ENCODE data around the gene RAB31. TPM values are rescaled to one million over a fixed set of nuclear protein-coding genes. Genes with fewer than 3 reads are reported as not detected.

Gene RAB31
- total and polyA plus RNA-seq, 2 experiments from 2014 or later = 26.0 to 81.8 TPM

DNA sequence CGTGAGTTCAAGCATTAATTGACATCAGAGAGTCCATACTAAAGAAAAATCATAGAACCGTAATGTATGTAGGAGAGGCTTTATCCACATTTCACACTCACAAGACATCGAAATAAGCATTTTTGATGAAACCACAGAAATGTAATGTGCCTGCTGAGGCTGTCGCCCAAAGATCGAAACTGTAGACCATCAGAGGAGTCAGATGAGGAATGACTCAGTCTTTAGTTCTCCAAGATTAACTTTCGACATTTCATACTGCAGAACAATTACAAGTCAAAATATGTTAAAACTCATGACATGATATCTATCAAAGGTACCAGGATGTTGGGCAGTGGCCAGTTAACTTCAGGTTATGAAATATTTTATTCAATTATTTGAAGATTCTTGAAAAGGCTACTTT is 79.6 kb downstream of the RAB31 start:
- no peak for DNase-seq (ENCODE audit: low spot score)
- no peak overlapping the region for H3K4me2 ChIP-seq
- no peak overlapping the region for H3K27ac ChIP-seq
- H3K4me1 ChIP-seq (ENCODE audit: insufficient read depth) = no peaks in the 10 kb centered on the region
- no peaks in the 10 kb centered on the region for H4K20me1 ChIP-seq (ENCODE audit: insufficient read depth, poor library complexity, severe bottlenecking)
- 96% methylated on average over 6 of the region's 6 CpGs for WGBS (ENCODE audit: low lambda C conversion rate, missing lambda C conversion rate)
- no peaks in the 10 kb centered on the region for H3K27me3 ChIP-seq
- H3K9me2 ChIP-seq (replicated peaks; ENCODE audit: insufficient read depth) = no peaks in the 10 kb centered on the region
- H3K9me3 ChIP-seq (ENCODE audit: low read depth) = no peaks in the 10 kb centered on the region
- no peaks in the 10 kb centered on the region for H3K36me3 ChIP-seq (replicated peaks; ENCODE audit: insufficient read depth, low read depth)
- TF ChIP-seq CTCF (IDR thresholded peaks at IDR 0.05; ENCODE audit: poor library complexity) (no peak), EZH2 (IDR thresholded peaks at IDR 0.05; ENCODE audit: borderline replicate concordance) (no peak), EZH2phosphoT487 (IDR thresholded peaks at IDR 0.05; ENCODE audit: low read depth, severe bottlenecking, unreplicated experiment) (no peak)
- H3K79me2 ChIP-seq = no peaks in the 10 kb centered on the region
- no peak overlapping the region for H3K4me3 ChIP-seq
- no peak overlapping the region for H2AFZ ChIP-seq

DNA sequence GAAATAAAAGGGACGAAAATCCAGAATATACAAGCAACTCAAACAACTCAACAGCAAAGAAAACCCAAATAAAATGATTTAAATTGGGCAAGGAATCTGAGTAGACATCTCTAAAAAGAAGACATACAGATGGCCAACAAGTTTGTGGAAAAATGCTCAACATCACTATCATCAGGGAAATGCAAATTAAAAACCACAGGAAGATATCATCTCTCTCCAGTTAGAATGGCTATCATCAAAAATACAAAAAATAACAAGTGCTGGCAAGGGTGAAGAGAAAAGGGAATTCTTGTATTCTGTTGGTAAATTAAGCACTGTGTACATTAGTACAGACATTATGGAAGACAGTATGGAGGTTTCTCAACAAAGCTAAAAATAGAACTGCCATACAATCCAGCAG is 80.0 kb downstream of the RAB31 start:
- Histone ChIP-seq H2AFZ (no peak overlapping the region), H3K9me3 (ENCODE audit: low read depth) (no peaks in the 10 kb centered on the region), H3K36me3 (replicated peaks; ENCODE audit: insufficient read depth, low read depth) (no peaks in the 10 kb centered on the region), H3K4me3 (no peak overlapping the region), H3K4me1 (ENCODE audit: insufficient read depth) (no peaks in the 10 kb centered on the region), H3K4me2 (no peak overlapping the region), H3K79me2 (no peaks in the 10 kb centered on the region), H3K27ac (no peak overlapping the region), H4K20me1 (ENCODE audit: insufficient read depth, poor library complexity, severe bottlenecking) (no peaks in the 10 kb centered on the region), H3K9me2 (replicated peaks; ENCODE audit: insufficient read depth) (no peaks in the 10 kb centered on the region), H3K27me3 (no peaks in the 10 kb centered on the region)
- TF ChIP-seq CTCF (IDR thresholded peaks at IDR 0.05; ENCODE audit: poor library complexity) (no peak), EZH2phosphoT487 (IDR thresholded peaks at IDR 0.05; ENCODE audit: low read depth, severe bottlenecking, unreplicated experiment) (no peak), EZH2 (IDR thresholded peaks at IDR 0.05; ENCODE audit: borderline replicate concordance) (no peak)
- 94% methylated on average over 1 of the region's 1 CpG for WGBS (ENCODE audit: low lambda C conversion rate, missing lambda C conversion rate)
- DNase-seq (ENCODE audit: low spot score) = no peak

DNA sequence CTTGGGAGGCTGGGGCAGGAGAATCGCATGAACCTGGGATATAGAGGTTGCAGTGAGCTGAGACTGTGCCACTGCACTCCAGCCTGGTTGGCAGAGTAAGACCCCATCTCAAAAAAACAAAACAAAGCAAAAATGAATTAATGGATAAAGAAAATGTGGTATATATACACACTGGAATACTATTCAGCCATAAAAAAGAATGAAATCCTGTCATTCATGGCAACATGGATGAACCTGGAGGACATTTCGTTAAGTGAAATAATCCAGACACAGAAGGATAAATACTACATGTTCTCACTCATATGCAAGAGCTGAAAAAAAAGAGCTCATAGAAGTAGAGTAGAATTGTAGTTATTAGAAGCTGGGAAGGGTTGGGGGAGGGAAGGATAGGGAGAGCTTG is 80.8 kb downstream of the RAB31 start:
- Histone ChIP-seq H3K79me2 (no peaks in the 10 kb centered on the region), H3K9me2 (replicated peaks; ENCODE audit: insufficient read depth) (no peaks in the 10 kb centered on the region), H2AFZ (no peak overlapping the region), H3K4me2 (no peak overlapping the region), H3K27me3 (no peaks in the 10 kb centered on the region), H3K9me3 (ENCODE audit: low read depth) (no peaks in the 10 kb centered on the region), H3K4me1 (ENCODE audit: insufficient read depth) (no peaks in the 10 kb centered on the region), H3K4me3 (no peak overlapping the region), H4K20me1 (ENCODE audit: insufficient read depth, poor library complexity, severe bottlenecking) (no peaks in the 10 kb centered on the region), H3K36me3 (replicated peaks; ENCODE audit: insufficient read depth, low read depth) (no peaks in the 10 kb centered on the region), H3K27ac (no peak overlapping the region)
- WGBS (ENCODE audit: low lambda C conversion rate, missing lambda C conversion rate) = 97% methylated on average over 2 of the region's 2 CpGs
- no peak for DNase-seq (ENCODE audit: low spot score)
- TF ChIP-seq EZH2phosphoT487 (IDR thresholded peaks at IDR 0.05; ENCODE audit: low read depth, severe bottlenecking, unreplicated experiment) (no peak), EZH2 (IDR thresholded peaks at IDR 0.05; ENCODE audit: borderline replicate concordance) (no peak), CTCF (IDR thresholded peaks at IDR 0.05; ENCODE audit: poor library complexity) (no peak)

DNA sequence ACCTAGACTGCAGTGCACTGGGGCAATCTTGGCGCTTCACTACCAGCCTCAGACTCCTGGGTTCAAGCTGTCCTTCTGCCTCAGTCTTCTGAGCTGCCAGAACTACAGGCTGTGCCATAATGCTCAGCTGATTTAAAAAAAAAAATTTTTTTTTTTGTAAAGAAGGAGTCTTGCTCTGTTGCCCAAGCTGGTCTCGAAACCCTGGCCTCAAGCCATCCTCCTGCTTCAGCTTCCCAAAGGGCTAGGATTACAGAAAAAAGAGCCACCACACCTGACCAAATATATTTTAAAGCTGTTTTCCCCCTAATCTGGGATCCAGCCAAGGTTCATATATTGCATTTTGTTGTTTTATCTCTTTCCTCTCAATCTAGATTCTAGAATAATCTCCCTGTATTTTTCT is 82.2 kb downstream of the RAB31 start:
- Histone ChIP-seq H3K4me3 (no peak overlapping the region), H3K36me3 (replicated peaks; ENCODE audit: insufficient read depth, low read depth) (no peaks in the 10 kb centered on the region), H3K79me2 (no peaks in the 10 kb centered on the region), H3K27me3 (no peaks in the 10 kb centered on the region), H3K9me2 (replicated peaks; ENCODE audit: insufficient read depth) (no peaks in the 10 kb centered on the region), H4K20me1 (ENCODE audit: insufficient read depth, poor library complexity, severe bottlenecking) (no peaks in the 10 kb centered on the region), H3K27ac (no peak overlapping the region), H3K4me1 (ENCODE audit: insufficient read depth) (no peaks in the 10 kb centered on the region), H2AFZ (no peak overlapping the region), H3K9me3 (ENCODE audit: low read depth) (no peaks in the 10 kb centered on the region), H3K4me2 (no peak overlapping the region)
- no peak for DNase-seq (ENCODE audit: low spot score)
- no peak for TF ChIP-seq EZH2 (IDR thresholded peaks at IDR 0.05; ENCODE audit: borderline replicate concordance)
- TF ChIP-seq CTCF (IDR thresholded peaks at IDR 0.05; ENCODE audit: poor library complexity) = no peak
- no peak for TF ChIP-seq EZH2phosphoT487 (IDR thresholded peaks at IDR 0.05; ENCODE audit: low read depth, severe bottlenecking, unreplicated experiment)
- WGBS (ENCODE audit: low lambda C conversion rate, missing lambda C conversion rate) = 96% methylated on average over 2 of the region's 2 CpGs
